Measurements from ENCODE around the gene ANKRD34A. TPM values are rescaled to one million over a fixed set of nuclear protein-coding genes. Genes with fewer than 3 reads are reported as not detected.

Gene ANKRD34A
- total RNA-seq, 2 donors from 2014 or later, result 1.5 to 3.4 TPM

DNA sequence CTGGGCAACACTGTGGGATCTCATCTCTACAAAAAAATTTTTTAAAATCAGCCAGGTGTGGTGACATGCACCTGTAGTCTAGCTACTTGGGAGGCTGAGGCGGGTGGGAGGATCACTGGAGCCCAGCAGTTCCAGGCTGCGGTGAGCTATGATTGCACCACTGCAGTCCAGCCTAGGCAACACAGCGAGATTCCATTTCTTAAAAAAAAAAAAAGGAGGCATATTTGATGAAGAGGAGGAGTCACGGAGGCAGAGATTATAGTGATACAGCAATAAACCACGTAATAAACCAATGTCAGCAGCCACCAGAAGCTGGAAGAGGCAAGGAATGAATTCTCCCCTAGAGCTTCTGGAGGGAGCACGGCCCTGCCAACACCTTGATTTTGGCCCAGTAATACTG lies 10.5 kb downstream of the ANKRD34A start:
- DNase-seq (ENCODE audit: low spot score), result no peak
- Histone ChIP-seq H3K4me1 (peaks cover 0 to 61% of the 10 kb centered on the region in 2 donors), H3K4me3 (no peak overlapping the region), H3K27me3 (no peaks in the 10 kb centered on the region), H3K27ac (no peak overlapping the region), H3K9me3 (no peaks in the 10 kb centered on the region), H3K36me3 (no peaks in the 10 kb centered on the region)
- TF ChIP-seq, protein P1, sequence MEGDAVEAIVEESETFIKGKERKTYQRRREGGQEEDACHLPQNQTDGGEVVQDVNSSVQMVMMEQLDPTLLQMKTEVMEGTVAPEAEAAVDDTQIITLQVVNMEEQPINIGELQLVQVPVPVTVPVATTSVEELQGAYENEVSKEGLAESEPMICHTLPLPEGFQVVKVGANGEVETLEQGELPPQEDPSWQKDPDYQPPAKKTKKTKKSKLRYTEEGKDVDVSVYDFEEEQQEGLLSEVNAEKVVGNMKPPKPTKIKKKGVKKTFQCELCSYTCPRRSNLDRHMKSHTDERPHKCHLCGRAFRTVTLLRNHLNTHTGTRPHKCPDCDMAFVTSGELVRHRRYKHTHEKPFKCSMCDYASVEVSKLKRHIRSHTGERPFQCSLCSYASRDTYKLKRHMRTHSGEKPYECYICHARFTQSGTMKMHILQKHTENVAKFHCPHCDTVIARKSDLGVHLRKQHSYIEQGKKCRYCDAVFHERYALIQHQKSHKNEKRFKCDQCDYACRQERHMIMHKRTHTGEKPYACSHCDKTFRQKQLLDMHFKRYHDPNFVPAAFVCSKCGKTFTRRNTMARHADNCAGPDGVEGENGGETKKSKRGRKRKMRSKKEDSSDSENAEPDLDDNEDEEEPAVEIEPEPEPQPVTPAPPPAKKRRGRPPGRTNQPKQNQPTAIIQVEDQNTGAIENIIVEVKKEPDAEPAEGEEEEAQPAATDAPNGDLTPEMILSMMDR (IDR thresholded peaks at IDR 0.05), result no peak

DNA sequence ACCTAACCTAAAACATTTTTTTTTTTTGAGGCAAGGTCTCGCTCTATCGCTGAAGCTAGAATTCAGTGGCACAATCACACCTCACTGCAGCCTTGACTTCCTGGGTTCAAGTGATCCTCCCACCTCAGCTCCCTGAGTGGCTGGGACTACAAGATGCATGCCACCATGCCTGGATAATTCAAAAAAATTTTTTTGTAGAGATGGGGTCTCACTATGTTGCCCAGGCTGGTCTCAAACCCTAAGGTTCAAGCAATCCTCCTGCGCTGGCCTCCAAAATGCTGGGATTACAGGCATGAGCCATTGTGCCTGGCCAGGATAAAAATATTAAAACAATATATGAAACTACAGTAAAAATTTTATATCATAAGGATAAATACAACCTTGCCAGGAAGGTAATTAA lies 11.5 kb downstream of the ANKRD34A start:
- no peak for DNase-seq (ENCODE audit: low spot score)
- no peaks in the 10 kb centered on the region for H3K36me3 ChIP-seq
- no peaks in the 10 kb centered on the region for H3K27me3 ChIP-seq
- peaks cover 0 to 55% of the 10 kb centered on the region in 2 donors for H3K4me1 ChIP-seq
- H3K9me3 ChIP-seq, result no peaks in the 10 kb centered on the region
- no peak overlapping the region for H3K27ac ChIP-seq
- TF ChIP-seq, protein P1 (IDR thresholded peaks at IDR 0.05), result no peak
- no peak overlapping the region for H3K4me3 ChIP-seq

DNA sequence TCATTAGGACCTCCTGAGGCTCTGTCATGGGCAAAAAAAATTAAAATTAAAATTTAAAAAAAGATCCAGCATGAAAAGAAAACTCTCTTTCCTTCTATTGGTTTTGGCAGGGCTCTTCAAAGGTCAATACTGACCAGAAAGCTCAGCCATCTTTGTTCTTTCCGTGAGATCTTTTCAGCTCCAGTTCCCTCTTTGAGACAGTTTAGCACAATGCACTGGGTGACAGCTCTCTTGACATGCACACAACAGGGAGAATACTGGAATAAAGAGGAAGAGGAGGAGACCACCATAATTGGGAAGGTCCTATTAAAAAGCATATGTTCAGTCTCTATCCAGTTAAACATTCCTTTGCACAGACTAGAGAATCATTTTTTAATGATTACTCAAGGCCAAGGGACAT lies 12.8 kb downstream of the ANKRD34A start:
- H3K36me3 ChIP-seq, result peaks cover 11% of the 10 kb centered on the region
- TF ChIP-seq, protein P1 (IDR thresholded peaks at IDR 0.05), result no peak

DNA sequence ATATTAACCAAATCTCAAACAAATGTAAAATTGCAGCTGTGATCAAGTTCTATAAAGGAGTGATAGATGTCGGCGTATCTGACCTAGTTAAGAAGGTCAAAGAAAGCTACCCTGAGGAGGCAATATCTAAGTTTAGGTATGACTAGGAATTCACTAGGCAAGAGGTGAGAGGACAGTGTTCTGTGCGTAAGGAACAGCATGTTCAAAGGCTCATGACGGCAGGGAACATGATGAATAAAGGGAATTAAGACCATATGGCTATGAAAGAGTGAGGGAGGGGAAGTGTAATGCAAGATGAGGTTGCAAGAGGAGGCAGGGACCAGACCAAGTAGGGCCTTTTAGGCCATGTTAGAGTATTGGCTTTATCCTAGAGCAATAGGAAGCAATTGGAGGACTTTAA lies 15.2 kb downstream of the ANKRD34A start:
- H3K36me3 ChIP-seq, result peaks cover 29% of the 10 kb centered on the region
- TF ChIP-seq, protein P1 (IDR thresholded peaks at IDR 0.05), result no peak
- H3K4me1 ChIP-seq, result peaks cover 0 to 28% of the 10 kb centered on the region in 2 donors
- no peaks in the 10 kb centered on the region for H3K27me3 ChIP-seq
- H3K27ac ChIP-seq, result peak overlapping the region in 1 of 2 donors; percentile 29
- no peak overlapping the region for H3K4me3 ChIP-seq
- DNase-seq (ENCODE audit: low spot score), result no peak
- no peaks in the 10 kb centered on the region for H3K9me3 ChIP-seq

More for the DNA sequence above, 12.8 kb downstream of the ANKRD34A start:
- no peak for DNase-seq (ENCODE audit: low spot score)
- Histone ChIP-seq H3K27me3 (no peaks in the 10 kb centered on the region), H3K27ac (no peak overlapping the region), H3K9me3 (no peaks in the 10 kb centered on the region), H3K4me3 (no peak overlapping the region), H3K4me1 (peaks cover 0 to 50% of the 10 kb centered on the region in 2 donors)

DNA sequence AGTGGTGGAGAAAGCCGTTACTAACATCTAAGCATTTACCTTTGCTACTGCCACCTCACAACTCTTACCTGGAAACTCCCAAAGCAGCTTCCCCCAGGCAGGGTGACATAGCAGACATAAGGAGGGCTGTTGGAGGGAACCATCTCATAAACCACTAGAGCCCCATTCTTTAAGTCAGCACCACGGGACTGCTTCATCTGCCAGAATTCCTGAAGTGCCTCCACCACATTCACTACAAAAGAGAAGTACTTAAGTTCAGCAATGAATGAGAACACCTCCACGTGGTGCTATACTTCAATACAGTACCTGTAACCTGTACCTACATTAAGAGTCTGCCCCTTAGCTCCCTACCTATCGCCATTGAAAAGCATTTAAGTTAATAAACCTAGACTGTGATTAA lies 16.8 kb downstream of the ANKRD34A start:
- no peak overlapping the region for H3K27ac ChIP-seq
- peaks cover 0 to 20% of the 10 kb centered on the region in 2 donors for H3K4me1 ChIP-seq
- H3K27me3 ChIP-seq, result no peaks in the 10 kb centered on the region
- H3K36me3 ChIP-seq, result peaks cover 44% of the 10 kb centered on the region
- H3K9me3 ChIP-seq, result no peaks in the 10 kb centered on the region
- H3K4me3 ChIP-seq, result no peak overlapping the region
- TF ChIP-seq, protein P1 (IDR thresholded peaks at IDR 0.05), result no peak
- DNase-seq (ENCODE audit: low spot score), result no peak

DNA sequence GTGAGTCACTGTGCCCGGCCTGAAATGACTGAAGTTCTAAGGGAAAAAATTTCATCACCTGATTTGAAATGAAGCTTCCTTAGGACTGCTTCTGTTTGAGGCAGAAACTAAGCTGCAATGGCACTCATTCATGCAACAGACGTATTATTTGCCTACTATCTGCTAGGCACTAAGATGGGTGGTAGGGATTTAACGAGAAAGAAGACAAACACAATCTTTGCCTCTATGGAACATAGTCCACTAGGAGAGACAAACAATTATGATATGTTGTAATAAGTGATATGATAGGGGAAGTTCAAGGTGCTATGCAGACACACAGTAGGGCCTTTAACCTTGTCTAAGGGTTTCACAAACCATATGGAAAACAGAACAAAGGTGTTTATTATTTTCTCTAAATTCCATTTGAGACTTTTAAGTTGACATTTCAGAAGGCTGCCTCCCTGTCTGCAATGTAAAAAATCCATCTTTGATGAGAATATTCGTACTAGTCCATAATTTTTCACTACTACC lies 17.8 kb downstream of the ANKRD34A start:
- H3K27me3 ChIP-seq, result no peaks in the 10 kb centered on the region
- DNase-seq (ENCODE audit: low spot score), result no peak
- peaks cover 49% of the 10 kb centered on the region for H3K36me3 ChIP-seq
- no peak overlapping the region for H3K27ac ChIP-seq
- H3K9me3 ChIP-seq, result no peaks in the 10 kb centered on the region
- no peak overlapping the region for H3K4me3 ChIP-seq
- H3K4me1 ChIP-seq, result peaks cover 0 to 20% of the 10 kb centered on the region in 2 donors
- TF ChIP-seq, protein P1 (IDR thresholded peaks at IDR 0.05), result no peak

All from right atrium auricular region (tissue), 2 donors.